Loucy (cell line): ENCODE data around the gene DCPS.

ENCODE experiments used
- EZH2phosphoT487 ChIP-seq: fragments of 200-600 bp; IDR thresholded peaks from 2 replicates; pipeline ENCODE4 v1.6.1; 2018; ENCODE audit warnings: antibody characterized with exemption, mild to moderate bottlenecking, moderate library complexity, borderline replicate concordance
- TF ChIP-seq, protein P1 (sequence below): fragments of 200-600 bp; sonication (generic); conservative IDR thresholded peaks from 2 replicates; pipeline ENCODE4 v1.5.1; 2014; ENCODE audit warnings: mild to moderate bottlenecking, antibody characterized with exemption, low read length

DNA sequence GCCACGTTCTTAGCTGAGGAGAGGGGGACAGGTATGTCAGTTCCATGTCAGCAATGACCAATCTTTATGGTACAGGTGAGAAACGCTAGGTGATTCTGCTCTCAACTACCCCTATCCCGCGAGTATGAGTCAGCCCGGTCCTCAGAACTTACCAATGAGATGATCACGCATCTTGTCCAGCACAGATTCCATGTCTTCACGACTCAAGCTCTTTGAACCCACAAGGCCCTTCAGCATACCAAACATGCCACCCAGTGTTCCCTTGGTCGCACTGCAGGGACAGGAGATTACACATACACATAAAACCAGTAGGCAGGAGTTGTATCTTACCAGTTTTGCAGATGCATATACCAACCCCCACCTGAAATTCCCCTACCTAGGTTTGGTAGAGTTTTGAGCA lies 38.0 kb upstream of the DCPS start:
- TF ChIP-seq, protein P1, sequence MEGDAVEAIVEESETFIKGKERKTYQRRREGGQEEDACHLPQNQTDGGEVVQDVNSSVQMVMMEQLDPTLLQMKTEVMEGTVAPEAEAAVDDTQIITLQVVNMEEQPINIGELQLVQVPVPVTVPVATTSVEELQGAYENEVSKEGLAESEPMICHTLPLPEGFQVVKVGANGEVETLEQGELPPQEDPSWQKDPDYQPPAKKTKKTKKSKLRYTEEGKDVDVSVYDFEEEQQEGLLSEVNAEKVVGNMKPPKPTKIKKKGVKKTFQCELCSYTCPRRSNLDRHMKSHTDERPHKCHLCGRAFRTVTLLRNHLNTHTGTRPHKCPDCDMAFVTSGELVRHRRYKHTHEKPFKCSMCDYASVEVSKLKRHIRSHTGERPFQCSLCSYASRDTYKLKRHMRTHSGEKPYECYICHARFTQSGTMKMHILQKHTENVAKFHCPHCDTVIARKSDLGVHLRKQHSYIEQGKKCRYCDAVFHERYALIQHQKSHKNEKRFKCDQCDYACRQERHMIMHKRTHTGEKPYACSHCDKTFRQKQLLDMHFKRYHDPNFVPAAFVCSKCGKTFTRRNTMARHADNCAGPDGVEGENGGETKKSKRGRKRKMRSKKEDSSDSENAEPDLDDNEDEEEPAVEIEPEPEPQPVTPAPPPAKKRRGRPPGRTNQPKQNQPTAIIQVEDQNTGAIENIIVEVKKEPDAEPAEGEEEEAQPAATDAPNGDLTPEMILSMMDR = peak; percentile 42; the same call in 1 of the 2 replicates
- TF ChIP-seq EZH2phosphoT487 = no peak
